Right atrium auricular region (tissue), 2 donors: Measurements from ENCODE around the gene MYO5B. TPM values are rescaled to one million over a fixed set of nuclear protein-coding genes. Genes with fewer than 3 reads are reported as not detected.

Source experiments
- DNase-seq: peaks from one replicate; pipeline ENCODE4 v3.0.0-alpha.2; 2019; ENCODE audit warnings: low spot score
- H3K27ac ChIP-seq, 2 donors: fragments of 200-600 bp; sonication (generic); 1 replicate in 1 of 2; 2 replicates in 1 of 2; pipeline ENCODE4 v1.5.1; 2016 to 2019
- H3K27me3 ChIP-seq, 2 donors: fragments of 200-600 bp; sonication (generic); one replicate each; pipeline versions ENCODE4 v1.5.1 to v1.6.0; 2017 to 2019
- H3K36me3 ChIP-seq: fragments of 200-600 bp; sonication (generic); one replicate; pipeline ENCODE4 v1.5.1; 2016
- H3K4me1 ChIP-seq, 2 donors: fragments of 200-600 bp; sonication (generic); one replicate each; pipeline versions ENCODE4 v1.5.1 to v1.6.0; 2017 to 2019
- H3K4me3 ChIP-seq, 2 donors: fragments of 200-600 bp; sonication (generic); 1 replicate in 1 of 2; 2 replicates in 1 of 2; pipeline ENCODE4 v1.5.1; 2017 to 2019; ENCODE audit warnings: mild to moderate bottlenecking in 1 of 2, moderate library complexity in 1 of 2
- H3K9me3 ChIP-seq, 2 donors: fragments of 200-600 bp; sonication (generic); one replicate each; pipeline ENCODE4 v1.5.1; 2019
- CTCF ChIP-seq, 2 donors: fragments of 200-600 bp; sonication (generic); IDR thresholded peaks; one replicate each; pipeline ENCODE4 v1.5.1; 2019; ENCODE audit warnings: antibody characterized with exemption in 2 of 2
- total RNA-seq, 2 donors: library from RNA; depleted of rRNA; stranded (reverse); fragments of >200 nt; gene quantifications; one replicate each; pipeline ENCODE4 v1.1.0, GENCODE V29; 2016

MYO5B gene
- total RNA-seq, 2 donors from 2014 or later, result 7.7 to 10.2 TPM

GRCh38 chr18:50034029-50034428, 160.9 kb downstream of the MYO5B start:
- no peak for TF ChIP-seq CTCF (IDR thresholded peaks at IDR 0.05)
- DNase-seq, result no peak

GRCh38 chr18:50033004-50033403, 161.9 kb downstream of the MYO5B start:
- H3K27ac ChIP-seq, result no peak overlapping the region
- no peaks in the 10 kb centered on the region for H3K27me3 ChIP-seq
- H3K9me3 ChIP-seq, result no peaks in the 10 kb centered on the region
- H3K4me1 ChIP-seq, result no peaks in the 10 kb centered on the region
- H3K36me3 ChIP-seq, result no peaks in the 10 kb centered on the region
- H3K4me3 ChIP-seq, result no peak overlapping the region
- DNase-seq, result no peak
- no peak for TF ChIP-seq CTCF (IDR thresholded peaks at IDR 0.05)

More at GRCh38 chr18:50034029-50034428, 160.9 kb downstream of the MYO5B start:
- Histone ChIP-seq H3K4me3 (no peak overlapping the region), H3K4me1 (no peaks in the 10 kb centered on the region), H3K27me3 (no peaks in the 10 kb centered on the region), H3K9me3 (no peaks in the 10 kb centered on the region), H3K36me3 (no peaks in the 10 kb centered on the region), H3K27ac (no peak overlapping the region)

GRCh38 chr18:50030146-50030545, 164.8 kb downstream of the MYO5B start:
- Histone ChIP-seq H3K36me3 (no peaks in the 10 kb centered on the region), H3K9me3 (peaks cover 0 to 3% of the 10 kb centered on the region in 2 donors), H3K27ac (no peak overlapping the region), H3K27me3 (no peaks in the 10 kb centered on the region), H3K4me1 (no peaks in the 10 kb centered on the region), H3K4me3 (no peak overlapping the region)
- no peak for DNase-seq
- no peak for TF ChIP-seq CTCF (IDR thresholded peaks at IDR 0.05)

GRCh38 chr18:50027996-50028395, 167.0 kb downstream of the MYO5B start:
- no peak for DNase-seq
- no peaks in the 10 kb centered on the region for H3K4me1 ChIP-seq
- no peaks in the 10 kb centered on the region for H3K36me3 ChIP-seq
- no peak overlapping the region for H3K4me3 ChIP-seq
- TF ChIP-seq CTCF (IDR thresholded peaks at IDR 0.05), result no peak
- no peaks in the 10 kb centered on the region for H3K27me3 ChIP-seq
- H3K27ac ChIP-seq, result no peak overlapping the region
- peaks cover 0 to 3% of the 10 kb centered on the region in 2 donors for H3K9me3 ChIP-seq

GRCh38 chr18:50024466-50024865, 170.5 kb downstream of the MYO5B start:
- no peak overlapping the region for H3K4me3 ChIP-seq
- DNase-seq, result no peak
- H3K27ac ChIP-seq, result no peak overlapping the region
- TF ChIP-seq CTCF (IDR thresholded peaks at IDR 0.05), result no peak
- peaks cover 0 to 3% of the 10 kb centered on the region in 2 donors for H3K9me3 ChIP-seq
- H3K4me1 ChIP-seq, result no peaks in the 10 kb centered on the region
- H3K27me3 ChIP-seq, result no peaks in the 10 kb centered on the region
- no peaks in the 10 kb centered on the region for H3K36me3 ChIP-seq

GRCh38 chr18:50022985-50023384, 172.0 kb downstream of the MYO5B start:
- H3K9me3 ChIP-seq, result peaks cover 0 to 3% of the 10 kb centered on the region in 2 donors
- no peak overlapping the region for H3K27ac ChIP-seq
- TF ChIP-seq CTCF (IDR thresholded peaks at IDR 0.05), result no peak
- no peaks in the 10 kb centered on the region for H3K4me1 ChIP-seq
- H3K27me3 ChIP-seq, result no peaks in the 10 kb centered on the region
- no peak overlapping the region for H3K4me3 ChIP-seq
- DNase-seq, result no peak
- H3K36me3 ChIP-seq, result no peaks in the 10 kb centered on the region
